NCI-H2196 treated with DMSO at 0.1 percent for 48 hours (cell line): ENCODE data around the gene RPS21.

Experiments used
- DNase-seq: peaks from one replicate; lab custom pipeline; 2025; ENCODE audit not compliant: unreplicated experiment; lab: John Stamatoyannopoulos, UW

RPS21 gene

DNA sequence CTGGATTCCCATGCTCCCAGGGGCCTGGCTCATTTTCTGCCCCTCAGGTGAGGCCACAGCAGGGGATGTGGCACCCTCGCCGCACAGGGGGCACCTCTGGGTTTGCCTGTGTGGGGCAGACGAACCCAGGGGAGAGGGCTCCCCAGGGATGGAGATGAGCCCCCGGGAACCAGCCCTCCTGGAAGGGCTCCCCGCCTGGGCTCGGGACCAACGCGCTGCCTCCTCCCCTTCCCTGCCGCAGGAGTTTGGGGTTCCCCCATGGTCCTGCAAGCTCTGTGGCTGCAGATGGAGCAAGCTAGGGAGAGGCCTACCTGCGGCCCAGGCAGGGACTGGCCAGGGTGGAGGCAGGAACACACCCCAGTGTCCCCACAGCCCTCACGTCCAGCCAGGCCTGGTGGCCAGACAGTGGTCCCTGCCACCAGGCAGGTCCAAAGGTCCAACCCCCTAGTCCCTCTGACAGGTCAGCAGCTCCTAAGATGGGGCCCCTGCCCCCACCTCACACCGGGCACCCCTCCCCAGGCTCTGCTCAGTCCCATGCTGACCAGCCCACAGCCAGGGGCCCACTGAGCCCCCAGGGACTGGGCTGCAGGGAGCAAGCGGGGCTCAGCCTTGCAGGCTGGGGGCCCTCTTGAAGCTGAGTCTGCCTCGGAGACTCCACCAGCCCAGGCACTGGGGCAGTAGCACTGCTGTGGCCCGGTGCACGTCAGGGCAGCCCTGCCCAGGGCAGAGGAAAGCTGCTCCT, 33.4 kb upstream of the RPS21 start:
- no peak for DNase-seq

DNA sequence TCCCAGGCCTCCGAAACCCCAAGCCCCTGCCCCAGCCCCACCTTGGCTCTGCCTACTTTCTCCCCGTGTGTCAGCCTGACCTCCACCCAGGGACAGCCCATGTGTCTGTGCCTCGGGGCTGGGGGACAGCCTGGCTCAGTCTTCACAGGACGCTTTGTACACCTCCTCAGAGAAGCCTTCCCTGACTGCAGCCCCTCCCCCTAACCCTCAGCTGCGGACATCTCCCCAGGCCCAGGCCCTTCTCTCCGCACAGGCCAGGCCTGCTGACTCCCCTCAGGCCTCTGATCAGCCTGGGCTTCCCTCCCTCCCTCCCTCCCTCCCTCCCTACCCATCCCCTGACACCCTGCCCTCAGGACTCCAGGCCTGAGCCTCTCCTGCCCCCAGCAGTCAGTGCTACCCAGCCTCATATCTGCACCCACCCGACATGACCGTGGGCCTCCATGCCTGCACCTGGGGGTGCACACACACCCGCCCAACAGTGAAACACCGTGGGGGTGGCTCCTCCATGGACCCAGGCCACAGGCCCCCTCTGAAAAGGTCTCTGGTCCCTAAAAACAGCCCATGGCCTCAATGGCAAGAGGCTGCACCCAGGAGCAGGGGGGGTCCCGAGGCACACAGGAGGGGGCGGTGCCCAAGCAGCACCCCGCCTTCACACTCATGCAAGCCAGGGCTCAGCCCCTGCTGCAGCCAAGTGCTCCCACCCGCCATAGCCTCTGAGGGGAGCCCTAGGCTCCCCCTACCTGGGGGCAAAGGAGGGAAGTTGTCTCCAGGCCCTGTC, 32.7 kb upstream of the RPS21 start:
- DNase-seq = no peak

DNA sequence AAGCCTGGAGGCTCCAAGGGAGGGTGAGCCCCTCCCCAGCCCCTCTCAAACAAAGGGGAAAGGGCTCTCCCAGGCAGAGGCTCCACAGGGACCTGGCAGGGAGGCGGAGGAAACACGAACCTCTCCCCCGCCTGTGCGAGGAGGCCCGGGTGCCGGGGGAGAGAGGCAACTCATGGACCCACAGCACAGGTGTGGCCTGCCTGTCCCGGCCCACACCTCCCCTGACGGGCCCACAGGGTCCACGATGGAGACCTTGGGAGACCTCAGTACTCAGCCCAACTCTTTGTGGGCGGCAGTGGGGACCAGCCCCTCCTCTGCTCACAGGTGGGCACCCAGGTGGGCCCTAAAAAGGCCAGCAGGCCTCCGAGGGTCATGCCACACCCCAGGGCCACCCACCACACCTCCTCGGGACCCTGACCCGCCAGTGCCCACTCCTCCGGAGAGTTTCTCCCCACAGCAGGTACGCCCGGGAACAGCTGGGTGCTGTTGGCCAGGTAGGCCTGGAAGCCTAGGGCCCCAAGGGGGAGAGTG, 32.0 kb upstream of the RPS21 start:
- DNase-seq = no peak

DNA sequence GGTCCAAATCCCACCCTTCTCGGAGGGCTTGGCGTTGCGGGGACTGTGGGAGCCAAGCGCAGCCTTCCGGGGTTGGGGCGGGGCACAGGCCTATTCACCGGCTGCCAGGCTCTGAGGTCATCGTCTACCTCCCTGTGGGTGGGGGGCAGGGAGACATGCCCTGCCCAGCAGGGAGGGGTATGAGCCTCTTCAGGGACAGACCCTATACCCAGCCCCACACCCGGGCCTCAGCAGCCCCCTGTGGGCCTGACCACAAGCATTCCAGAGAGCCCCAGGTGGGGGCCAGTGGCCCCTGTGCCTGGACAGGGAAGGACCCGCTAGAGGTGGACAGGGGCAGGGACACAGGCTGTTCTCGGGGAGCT, 31.4 kb upstream of the RPS21 start:
- DNase-seq = peak; percentile 30

DNA sequence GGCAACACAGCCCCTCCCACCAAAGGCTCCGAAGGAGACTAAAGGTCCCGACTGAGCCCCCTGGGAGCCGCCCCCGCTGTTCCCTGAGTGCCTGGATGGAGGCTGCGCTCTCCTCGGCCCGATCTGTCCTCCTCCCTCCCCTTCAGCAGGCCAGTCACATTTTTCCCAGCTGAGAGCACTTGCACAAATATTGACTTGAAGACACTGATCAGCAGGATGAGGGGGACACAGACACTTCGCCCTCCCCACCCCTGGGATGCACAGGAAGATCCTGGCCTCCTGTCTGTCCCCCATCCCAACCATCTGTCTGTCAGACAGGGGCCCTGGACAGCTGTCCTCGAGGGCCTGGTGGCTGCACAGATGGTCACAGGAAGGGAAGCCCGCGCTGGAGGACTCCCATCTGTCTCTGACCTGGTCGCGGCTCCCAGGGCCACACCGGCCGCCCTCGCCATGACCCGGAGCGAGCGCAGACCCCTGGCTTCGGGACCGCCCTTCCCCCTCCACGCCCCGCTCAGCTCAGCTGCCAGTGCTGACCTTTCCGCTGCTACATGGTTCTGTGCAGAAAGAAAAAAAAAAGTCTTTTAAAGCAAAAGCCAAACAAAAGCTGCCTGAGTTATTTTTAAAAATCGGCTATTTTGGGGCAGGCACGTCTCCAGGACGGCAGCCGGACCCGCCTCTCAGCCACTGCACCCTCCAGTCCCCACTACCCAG, 30.9 kb upstream of the RPS21 start:
- DNase-seq = peak; percentile 29

DNA sequence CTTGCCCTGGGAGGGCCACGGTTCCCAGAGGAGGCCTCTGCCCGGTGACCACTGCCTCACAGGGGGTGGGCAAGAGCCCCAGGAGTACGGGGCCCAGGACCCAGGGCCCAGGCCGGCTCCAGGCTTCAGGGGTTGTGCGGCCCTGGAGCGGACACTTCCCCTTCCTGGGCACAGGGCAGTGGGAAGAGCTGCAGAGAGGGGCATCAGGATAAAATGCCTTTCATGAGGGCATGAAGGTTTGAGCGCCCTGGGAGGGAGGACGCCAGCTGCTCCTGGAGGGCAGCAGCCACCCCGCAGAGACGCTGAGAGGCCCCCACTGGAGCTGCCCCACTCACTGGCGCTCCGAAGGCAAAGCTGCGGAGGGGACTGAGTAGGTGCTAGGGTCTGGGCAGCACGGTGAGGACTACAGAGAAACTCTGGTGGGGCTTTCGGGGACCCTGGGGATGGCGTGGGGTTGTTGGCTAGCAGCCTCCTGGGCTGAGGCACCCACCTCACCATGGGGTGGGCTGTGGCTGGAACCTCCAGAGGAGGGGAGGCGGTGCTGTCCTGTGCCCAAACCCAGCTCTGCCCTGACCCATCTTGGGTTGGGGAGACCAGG, 30.2 kb upstream of the RPS21 start:
- no peak for DNase-seq

DNA sequence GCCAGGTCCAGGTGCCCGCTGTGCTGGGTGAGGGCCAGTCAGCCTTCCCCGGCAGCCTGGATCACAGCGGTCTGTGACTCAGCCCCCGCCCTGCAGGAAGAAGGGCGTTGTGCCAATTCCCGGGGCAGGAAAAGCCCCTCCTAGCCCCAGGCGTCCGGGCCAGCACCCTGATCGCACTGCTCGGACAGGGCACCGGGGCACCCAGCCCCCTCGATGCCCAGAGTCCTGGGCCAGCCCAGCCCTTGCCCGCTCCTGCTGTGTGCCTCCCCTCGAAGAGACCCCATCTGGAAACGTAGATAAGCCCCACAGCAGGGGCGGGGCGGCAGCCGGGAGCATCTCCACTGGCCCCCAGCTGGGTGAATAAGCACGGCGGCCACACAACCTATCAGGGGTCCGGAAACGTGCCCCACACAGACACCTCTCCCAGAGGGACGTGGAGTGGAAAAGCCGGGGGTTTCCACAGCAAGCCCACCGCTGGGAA, 29.7 kb upstream of the RPS21 start:
- peak; percentile 32 for DNase-seq

DNA sequence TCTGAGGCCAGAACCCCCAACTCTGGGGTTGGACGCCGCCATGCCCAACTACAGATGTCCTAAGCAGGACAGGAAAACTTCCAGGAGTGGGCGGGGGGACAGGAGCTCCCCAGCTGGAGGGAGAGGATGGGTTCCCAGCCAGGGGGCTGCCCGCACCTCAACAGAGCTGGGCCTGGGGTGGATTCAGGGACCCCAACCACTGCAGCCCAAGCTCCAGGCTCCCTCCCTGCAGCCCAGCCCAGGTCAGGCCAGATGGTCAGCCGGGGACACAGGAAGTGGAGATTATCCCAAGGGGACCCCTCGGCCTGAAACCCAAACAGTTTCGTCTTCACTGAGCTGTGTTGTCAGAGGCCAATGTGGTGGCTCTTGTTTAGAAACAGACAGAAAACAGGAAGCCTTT, 29.2 kb upstream of the RPS21 start:
- no peak for DNase-seq

DNA sequence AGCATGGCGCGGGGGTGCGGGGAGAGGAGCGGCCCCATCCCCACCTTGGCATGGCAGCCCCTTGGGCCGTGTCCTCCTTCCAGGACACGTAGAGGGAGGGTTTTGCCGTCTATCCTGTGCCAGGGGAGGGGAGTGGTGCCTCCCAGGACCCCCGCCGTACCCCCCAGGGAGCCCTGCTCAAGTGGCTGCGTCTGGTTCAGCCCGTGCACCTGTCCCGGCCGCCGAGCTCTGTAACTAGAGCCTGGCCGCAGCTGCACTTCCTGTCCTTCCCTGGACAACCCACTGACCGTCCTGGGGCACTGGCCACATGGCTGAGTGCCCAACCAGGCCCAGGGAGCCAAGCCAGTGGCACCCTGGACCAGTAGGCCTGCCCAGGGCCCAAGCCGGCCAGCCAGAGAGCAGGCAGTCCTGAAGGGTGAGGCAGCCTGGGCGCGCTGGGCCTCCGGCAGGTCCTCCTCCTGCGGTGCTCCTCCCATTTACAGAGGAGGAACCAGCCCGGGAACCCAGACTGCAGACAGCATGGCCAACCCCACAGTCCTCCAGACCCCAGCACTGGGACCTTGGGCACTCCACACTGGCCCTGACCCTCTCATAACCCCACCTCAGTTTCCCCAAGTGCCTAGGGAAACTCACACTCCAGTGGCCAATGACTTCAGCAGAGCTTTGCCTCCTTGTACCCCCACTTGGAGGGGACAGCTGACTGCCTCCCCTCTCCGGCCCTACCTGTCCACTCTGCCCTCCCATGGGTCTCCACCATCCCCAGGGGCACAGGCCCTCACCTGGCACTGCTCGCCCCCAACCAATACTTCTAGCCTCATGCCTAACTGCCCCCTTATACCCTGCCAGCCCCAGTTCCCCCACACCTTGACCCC, 28.5 kb upstream of the RPS21 start:
- peak; percentile 57 for DNase-seq

DNA sequence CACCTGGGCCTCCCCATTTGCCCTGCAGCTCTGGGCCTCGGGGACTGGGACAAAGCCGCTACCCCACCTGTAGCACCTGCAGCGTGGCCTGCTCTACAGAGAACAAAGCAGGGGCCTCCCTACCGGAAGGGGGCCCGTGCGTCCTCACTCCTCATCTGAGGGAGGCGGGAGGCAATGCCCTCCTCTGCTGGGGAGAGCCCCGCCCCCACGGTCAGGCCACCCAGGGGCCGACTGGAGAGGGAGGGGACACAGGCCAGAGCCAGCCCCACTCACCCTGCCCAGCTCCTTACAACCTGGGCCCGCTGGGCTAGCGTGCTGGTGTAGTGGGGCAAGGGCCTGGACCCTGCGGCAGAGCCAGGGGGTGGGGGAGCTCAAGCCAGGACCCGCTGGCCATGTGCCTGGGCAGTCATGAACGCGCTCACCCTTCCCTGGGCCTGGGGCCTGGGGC, 27.8 kb upstream of the RPS21 start:
- no peak for DNase-seq

DNA sequence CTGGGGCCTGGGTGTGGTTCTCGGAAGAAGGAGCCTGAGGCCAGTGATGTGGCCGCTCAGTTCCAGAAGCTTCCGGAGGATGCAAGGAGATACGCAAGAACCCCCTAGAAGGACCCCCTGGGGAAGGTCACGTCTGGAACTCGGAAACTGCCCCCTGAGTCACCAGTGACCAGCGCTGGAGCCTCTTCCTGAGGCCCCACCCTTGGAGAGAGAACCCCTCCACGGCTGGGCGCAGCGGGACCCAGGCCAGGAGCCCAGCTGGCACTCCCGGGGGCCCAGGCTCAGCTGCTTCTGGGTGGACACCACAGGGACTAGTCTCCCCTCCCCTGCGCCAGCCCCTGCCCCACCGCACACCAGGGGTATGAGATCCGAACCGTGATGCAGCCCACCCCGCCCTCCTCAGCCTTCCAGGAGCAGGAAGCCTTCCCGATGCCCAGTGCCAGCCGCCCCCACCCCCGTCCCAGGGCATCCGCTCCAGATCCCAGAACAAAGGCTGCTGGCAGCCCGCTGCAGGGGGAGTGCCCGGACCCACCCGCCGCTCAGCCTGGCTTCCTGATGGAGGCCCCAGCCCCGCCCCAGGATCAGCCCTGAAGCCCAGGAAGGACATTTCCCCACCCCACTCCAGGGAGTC, 27.3 kb upstream of the RPS21 start:
- no peak for DNase-seq

DNA sequence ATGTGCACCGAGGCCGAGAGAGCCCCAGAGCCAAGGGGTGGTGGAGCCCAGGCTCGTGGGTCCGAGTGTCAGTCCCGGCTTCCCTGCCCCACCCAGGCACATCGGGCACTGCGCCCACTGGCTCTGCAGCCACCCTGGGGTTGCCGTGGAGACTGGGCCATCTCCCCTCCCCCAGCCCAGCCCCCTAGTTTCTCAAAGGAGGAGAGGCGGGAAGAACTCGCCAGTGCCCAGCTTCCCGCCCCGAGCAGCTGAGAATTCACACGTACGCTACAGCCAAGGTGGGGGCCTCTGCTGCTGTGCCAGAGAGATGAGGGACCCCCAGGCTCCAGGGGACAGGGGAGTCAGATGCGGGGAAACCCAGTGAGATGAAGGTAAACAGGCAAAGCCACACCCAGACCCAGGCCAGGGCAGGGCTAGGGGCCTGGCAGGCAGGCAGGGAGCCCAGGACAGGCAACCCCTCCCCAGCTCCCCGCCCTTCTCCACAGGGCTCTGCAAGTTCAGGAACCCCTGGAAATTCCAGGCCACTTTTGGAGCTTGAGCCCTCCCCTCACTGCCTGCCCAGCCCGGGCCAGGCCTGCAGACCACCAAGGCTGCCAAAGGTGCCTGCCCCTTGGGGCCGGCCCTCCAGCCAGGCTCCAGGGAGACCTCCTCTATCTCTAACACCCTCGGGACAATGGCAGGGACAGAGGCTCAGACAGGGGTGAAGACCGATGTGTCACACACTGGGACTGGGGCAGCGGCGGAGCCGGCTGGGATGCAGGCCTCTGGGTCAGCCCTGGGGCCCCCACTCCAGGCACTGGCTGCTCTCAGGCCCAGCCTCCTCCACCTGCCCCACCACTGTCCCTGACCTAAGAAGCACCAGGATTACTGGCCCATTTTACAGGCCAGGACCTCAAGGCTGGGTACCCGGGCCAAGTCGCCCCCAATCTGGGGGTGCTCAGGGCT, 25.8 kb upstream of the RPS21 start:
- no peak for DNase-seq

DNA sequence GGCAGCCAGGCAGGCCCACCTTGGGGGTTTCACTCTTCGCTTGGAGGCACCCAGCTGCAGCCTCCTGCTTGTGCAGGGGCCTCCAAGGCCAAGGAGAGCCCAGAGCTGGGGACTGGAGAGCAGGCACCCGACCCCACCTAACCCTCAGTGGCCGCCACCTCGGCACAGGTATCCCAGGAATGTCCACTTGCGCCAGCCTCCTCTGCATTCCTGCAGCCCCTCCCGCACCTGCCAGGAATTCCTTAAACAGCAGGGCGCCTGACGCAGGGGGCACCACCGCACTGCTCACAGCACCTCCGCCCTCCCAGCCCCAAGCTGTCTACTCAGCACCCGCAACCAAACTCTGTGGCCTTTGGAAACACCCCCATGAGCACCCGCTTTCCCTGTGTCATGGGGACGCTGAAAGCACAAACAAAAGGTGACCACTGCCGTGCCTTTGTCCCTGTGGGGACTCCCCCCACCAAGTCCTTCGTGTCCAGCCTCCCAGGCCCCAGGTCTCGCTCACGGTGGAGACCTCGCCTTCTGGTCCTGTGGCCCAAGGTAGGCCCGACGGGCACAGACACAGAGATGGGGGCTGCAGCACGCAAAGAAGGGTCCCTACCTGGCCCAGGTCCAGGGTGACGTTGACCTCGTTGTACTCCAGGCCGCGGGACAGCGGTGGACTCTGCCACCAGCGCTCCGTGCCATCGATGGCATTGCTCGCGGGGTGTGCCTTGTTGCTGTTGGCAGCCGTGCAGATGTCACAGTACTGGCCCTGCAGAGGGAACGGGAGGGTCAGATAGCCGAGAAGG, 24.9 kb upstream of the RPS21 start:
- DNase-seq = no peak

DNA sequence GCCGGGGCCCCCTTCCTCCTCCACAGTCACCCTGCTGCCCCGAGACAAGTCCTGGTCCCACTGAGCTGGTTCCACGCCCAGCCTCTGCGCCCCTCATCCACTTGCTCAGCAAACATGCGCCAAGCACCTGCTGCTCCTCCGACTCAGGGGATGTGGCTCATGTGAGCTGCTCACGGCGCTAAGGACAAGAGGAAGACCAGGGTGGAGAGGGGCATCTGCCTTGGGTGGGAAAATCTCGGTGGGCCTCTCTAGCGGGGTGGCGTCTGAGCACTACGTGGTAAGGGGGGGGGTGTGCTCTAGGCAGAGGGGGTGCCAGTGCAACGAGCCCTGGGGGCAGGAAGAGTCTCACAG, 24.3 kb upstream of the RPS21 start:
- no peak for DNase-seq

DNA sequence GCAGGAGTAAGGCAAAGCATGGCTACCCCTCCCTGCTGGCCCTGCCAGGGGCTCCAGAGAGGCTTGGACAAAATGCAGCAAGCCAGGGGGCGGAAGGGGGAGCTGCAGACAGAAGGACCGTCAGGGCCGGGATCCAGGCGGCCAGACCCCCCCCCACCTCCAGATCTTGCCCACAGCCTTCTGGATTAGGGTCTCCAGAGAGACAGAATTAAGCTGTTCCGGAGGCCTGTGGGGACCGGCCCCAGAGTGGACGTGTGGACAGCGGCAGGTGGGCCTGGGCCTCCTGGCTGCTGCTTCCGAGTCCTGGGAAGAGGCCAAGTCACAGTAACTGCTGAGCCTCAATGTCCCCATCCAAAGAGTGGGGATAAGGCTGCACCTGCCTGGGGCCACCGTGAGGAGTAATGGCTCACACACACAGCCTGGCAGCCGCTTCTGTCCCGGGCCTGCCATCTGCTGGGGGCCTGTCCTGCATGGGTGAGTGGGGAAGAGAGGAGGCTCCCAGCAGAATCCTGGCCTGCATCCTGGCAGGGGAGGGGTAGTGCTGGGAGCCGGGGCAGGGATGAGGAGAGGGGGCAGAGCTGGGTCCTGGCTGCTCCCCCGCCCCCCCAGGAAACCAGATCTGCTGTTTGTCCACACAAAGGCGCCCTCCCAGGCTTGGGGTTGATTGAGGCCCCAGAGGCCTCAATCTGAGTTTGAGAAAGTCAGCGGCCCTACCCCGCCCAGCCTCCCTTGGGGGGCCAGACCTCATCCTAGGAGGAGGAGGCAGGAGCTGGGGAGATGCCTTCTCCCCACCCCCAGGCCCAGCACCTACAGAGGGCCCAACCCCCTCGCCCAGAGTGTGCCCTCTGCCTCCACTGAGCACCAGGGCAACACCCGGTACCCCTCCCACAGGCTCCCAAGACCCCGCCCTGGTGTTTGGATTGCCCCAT, 23.6 kb upstream of the RPS21 start:
- no peak for DNase-seq

DNA sequence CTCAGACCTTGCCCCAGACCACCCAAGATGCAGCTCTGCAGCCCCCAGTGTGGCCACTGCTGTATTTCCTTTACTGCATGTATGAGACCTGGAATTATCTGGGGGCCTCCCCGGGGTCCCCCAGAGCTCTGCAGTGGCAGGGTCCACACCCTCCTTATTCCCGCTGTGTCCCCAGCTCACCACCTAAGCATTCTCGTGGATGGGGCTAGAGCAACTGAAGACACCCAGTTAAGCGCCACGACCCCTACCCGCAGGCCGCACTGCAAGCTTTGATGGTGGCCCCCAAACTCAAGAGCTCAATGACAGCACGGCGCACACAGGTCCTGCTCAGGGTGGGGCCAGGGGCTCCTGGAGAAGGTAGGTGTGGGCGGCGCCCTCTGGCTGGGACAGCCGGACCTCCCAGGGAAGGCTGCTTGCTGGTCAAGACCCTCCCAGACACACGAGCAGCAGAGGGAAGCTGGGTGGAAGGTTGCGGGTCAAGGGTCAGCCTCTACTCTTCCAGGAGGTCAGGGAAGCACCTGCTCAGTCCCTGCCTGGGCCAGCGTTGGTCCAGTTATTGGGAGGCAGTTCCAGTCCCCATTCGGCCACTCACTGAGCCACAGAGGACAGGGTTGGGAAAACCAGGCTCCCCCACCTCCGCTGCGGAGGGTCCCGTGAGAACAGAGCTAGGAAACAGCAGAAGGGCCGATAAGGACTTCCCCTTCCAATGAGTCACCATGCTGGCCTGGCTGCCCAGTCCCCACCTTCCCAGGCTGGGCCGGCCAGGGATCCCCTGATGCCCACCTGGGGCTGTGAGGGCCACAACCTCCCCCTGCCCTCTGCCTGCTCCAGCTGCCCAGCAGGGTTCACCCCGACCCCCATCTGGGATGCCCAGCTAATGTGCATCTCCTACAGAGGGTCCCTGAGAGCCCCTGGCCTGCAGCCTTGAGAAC, 22.7 kb upstream of the RPS21 start:
- DNase-seq = no peak
